AG04449 (cell line): ENCODE results near the gene SRRM2.
A peak's percentile ranks its signal among the peaks of the same experiment; 100 is the strongest.

Experiments used
- CTCF ChIA-PET: fragments of 350-600 bp; formaldehyde crosslinking; extraction: SDS; loops from one replicate; lab custom pipeline; 2021; ENCODE audit warnings: antibody characterized with exemption; lab: Yijun Ruan, JAX
- POLR2A ChIA-PET: fragments of 400-600, 350-600 bp; formaldehyde crosslinking; extraction: SDS; loops from one replicate; lab custom pipeline; 2020; ENCODE audit warnings: antibody characterized with exemption, inconsistent platforms; lab: Yijun Ruan, JAX
- DNase-seq: peaks from one replicate; pipeline ENCODE4 v3.0.0-alpha.2; 2010; ENCODE audit warnings: low read depth, low spot score
- H3K4me3 ChIP-seq: 2 replicates; pipeline ENCODE4 v1.5.1; 2011; ENCODE audit warnings: low read depth, mild to moderate bottlenecking, control low read depth, low read length
- CTCF ChIP-seq: IDR thresholded peaks from one replicate; pipeline ENCODE4 v1.5.1; 2011; ENCODE audit warnings: mild to moderate bottlenecking, moderate library complexity, low read length, control low read depth, inconsistent platforms; ENCODE audit not compliant: insufficient read depth; ENCODE audit errors: missing control alignments

Gene SRRM2

GRCh38 chr16:2752035-2752849 lies at the start of gene SRRM2:
SRRM2 (plus strand) TSS chr16:2752638; CDS start chr16:2756365, 3,727 bp downstream.
- DNase-seq, result peak; percentile 72
- no peak for TF ChIP-seq CTCF
- ChIA-PET POLR2A (interaction anchor here (0.7 to 2.1 kb wide), 6 partner anchors 11 to 116 kb away, joined by 3 to 12 read pairs (median 5); partner anchors contain the start of genes ELOB and KCTD5), CTCF (interaction anchor here (1.0 to 3.2 kb wide), 3 partner anchors 24 to 120 kb away, joined by 3 to 10 read pairs (median 6); no protein-coding TSS in a partner anchor)
- peak within 1 kb of the TSS; percentile 81 for H3K4me3 ChIP-seq

- H3K4me3 ChIP-seq, result no peak overlapping the region
- POLR2A ChIA-PET, result interaction anchor here (1.1 kb wide), 1 partner anchor 21 kb away, joined by 3 read pairs; the partner anchor contains the start of gene KCTD5
- DNase-seq, result no peak
- CTCF ChIA-PET, result no interaction called here
- no peak for TF ChIP-seq CTCF
Observed at GRCh38 chr16:2702871-2703745, 49.3 kb upstream of the SRRM2 start.

- no peak for TF ChIP-seq CTCF
- H3K4me3 ChIP-seq, result no peak overlapping the region
- ChIA-PET CTCF (no interaction called here), POLR2A (no interaction called here)
- no peak for DNase-seq
Observed at GRCh38 chr16:2704166-2704982, 48.1 kb upstream of the SRRM2 start.

GRCh38 chr16:2704983-2705275 lies 47.5 kb upstream of the SRRM2 start:
- POLR2A ChIA-PET, result no interaction called here
- H3K4me3 ChIP-seq, result no peak overlapping the region
- TF ChIP-seq CTCF, result no peak
- no peak for DNase-seq
- CTCF ChIA-PET, result no interaction called here

- no peak overlapping the region for H3K4me3 ChIP-seq
- ChIA-PET CTCF (no interaction called here), POLR2A (no interaction called here)
- no peak for TF ChIP-seq CTCF
- no peak for DNase-seq
Observed at GRCh38 chr16:2705351-2705750, 47.1 kb upstream of the SRRM2 start.
